Body of pancreas (tissue), 4 donors: Measurements from ENCODE around the gene MRM2. TPM values are rescaled to one million over a fixed set of nuclear protein-coding genes. Genes with fewer than 3 reads are reported as not detected.

Source experiments
- ATAC-seq: fragments of 150-250 bp; one replicate; pipeline ENCODE4 v1.9.1; 2016
- DNase-seq, 4 donors: peaks; one replicate each; pipeline ENCODE4 v3.0.0-alpha.2; 2019
- H3K27ac ChIP-seq, 4 donors: fragments of 200-600 bp; sonication (generic); 1 replicate in 3 of 4; 2 replicates in 1 of 4; pipeline versions ENCODE4 v1.5.1 to v1.6.1; 2016 to 2019; ENCODE audit warnings: mild to moderate bottlenecking in 1 of 4, mixed read lengths in 1 of 4, moderate library complexity in 1 of 4
- H3K27me3 ChIP-seq, 2 donors: fragments of 200-600 bp; sonication (generic); one replicate each; pipeline ENCODE4 v1.6.0; 2016; ENCODE audit warnings: mild to moderate bottlenecking in 1 of 2
- H3K36me3 ChIP-seq, 2 donors: fragments of 200-600 bp; sonication (generic); replicated peaks in 1 of 2; 2 replicates each; pipeline ENCODE4 v1.5.1; 2016; ENCODE audit warnings: low read depth in 2 of 2; ENCODE audit not compliant: insufficient read depth in 1 of 2
- H3K4me1 ChIP-seq: fragments of 200-600 bp; sonication (generic); one replicate; pipeline ENCODE4 v1.6.0; 2016
- H3K4me3 ChIP-seq, 2 donors: fragments of 200-600 bp; sonication (generic); 1 replicate in 1 of 2; 2 replicates in 1 of 2; pipeline ENCODE4 v1.5.1; 2016 to 2019
- H3K9me3 ChIP-seq, 3 donors: fragments of 200-600 bp; sonication (generic); 1 replicate in 2 of 3; 2 replicates in 1 of 3; pipeline ENCODE4 v1.5.1; 2016
- CTCF ChIP-seq, 7 experiments: fragments of 450-650 bp in 4 of 7; fragments of 200-600 bp in 3 of 7; sonication (generic) in 3 of 7; IDR thresholded peaks; one replicate each; pipeline ENCODE4 v1.5.1; 2016 to 2019; ENCODE audit warnings: antibody characterized with exemption in 7 of 7
- POLR2A ChIP-seq, 3 donors: fragments of 450-650 bp; IDR thresholded peaks; one replicate each; pipeline ENCODE4 v1.6.1; 2016; ENCODE audit warnings: antibody characterized with exemption in 3 of 3, mild to moderate bottlenecking in 2 of 3
- WGBS, 2 donors: methylation state at CpG; one replicate each; pipeline ENCODE4 v1.1.5; 2017; 5-methylcytosine and 5-hydroxymethylcytosine counted together
- intact Hi-C: fragments of 100-400 bp; cut with DNase I; formaldehyde crosslinking; loops from one replicate; pipeline ENCODE4 v1.15.1; 2023
- total RNA-seq, 2 donors: library from RNA; depleted of rRNA; stranded (reverse); fragments of >200 nt; gene quantifications; one replicate each; pipeline ENCODE4 v1.1.0, GENCODE V29; 2016

MRM2 gene
- total RNA-seq, 2 donors from 2014 or later, result 7.6 to 8.8 TPM

- Histone ChIP-seq H3K9me3 (no peaks in the 10 kb centered on the region), H3K4me3 (no peak overlapping the region), H3K27me3 (no peaks in the 10 kb centered on the region), H3K36me3 (no peaks in the 10 kb centered on the region), H3K27ac (no peak overlapping the region), H3K4me1 (no peaks in the 10 kb centered on the region)
- intact Hi-C loops, result no loop called here
- ATAC-seq (no peak), DNase-seq (no peak)
- 86 to 100% methylated on average over 2 to 7 of the region's 7 CpGs for WGBS, 2 donors
- TF ChIP-seq POLR2A (IDR thresholded peaks at IDR 0.05) (no peak), CTCF (IDR thresholded peaks at IDR 0.05) (no peak)
Observed at GRCh38 chr7:2274666-2275065, 32.7 kb upstream of the MRM2 start.

GRCh38 chr7:2273866-2274265 lies 31.9 kb upstream of the MRM2 start:
- no peak overlapping the region for H3K27ac ChIP-seq
- no peak for DNase-seq
- intact Hi-C loops, result no loop called here
- H3K4me1 ChIP-seq, result no peaks in the 10 kb centered on the region
- ATAC-seq, result no peak
- H3K36me3 ChIP-seq, result no peaks in the 10 kb centered on the region
- no peak overlapping the region for H3K4me3 ChIP-seq
- no peaks in the 10 kb centered on the region for H3K27me3 ChIP-seq
- TF ChIP-seq POLR2A (IDR thresholded peaks at IDR 0.05), result no peak
- TF ChIP-seq CTCF (IDR thresholded peaks at IDR 0.05), result no peak
- H3K9me3 ChIP-seq, result no peaks in the 10 kb centered on the region
- WGBS, 2 donors, result 95% methylated on average over 13 to 20 of the region's 20 CpGs

GRCh38 chr7:2272031-2272430 lies 30.0 kb upstream of the MRM2 start:
- Histone ChIP-seq H3K27me3 (no peaks in the 10 kb centered on the region), H3K27ac (no peak overlapping the region), H3K36me3 (no peaks in the 10 kb centered on the region), H3K4me1 (no peaks in the 10 kb centered on the region), H3K9me3 (no peaks in the 10 kb centered on the region), H3K4me3 (no peak overlapping the region)
- intact Hi-C loops, result no loop called here
- DNase-seq, result no peak
- 87 to 90% methylated on average over 6 to 8 of the region's 9 CpGs for WGBS, 2 donors
- no peak for TF ChIP-seq POLR2A (IDR thresholded peaks at IDR 0.05)
- no peak for TF ChIP-seq CTCF (IDR thresholded peaks at IDR 0.05)
- ATAC-seq, result no peak

GRCh38 chr7:2271273-2272026 lies 29.4 kb upstream of the MRM2 start:
- ATAC-seq (no peak), DNase-seq (no peak)
- WGBS, 2 donors, result 78 to 90% methylated on average over 9 to 27 of the region's 27 CpGs
- H3K36me3 ChIP-seq, result no peaks in the 10 kb centered on the region
- H3K4me1 ChIP-seq, result no peaks in the 10 kb centered on the region
- TF ChIP-seq POLR2A (IDR thresholded peaks at IDR 0.05), result no peak
- no peak for TF ChIP-seq CTCF (IDR thresholded peaks at IDR 0.05)
- H3K27me3 ChIP-seq, result no peaks in the 10 kb centered on the region
- no peak overlapping the region for H3K27ac ChIP-seq
- H3K9me3 ChIP-seq, result no peaks in the 10 kb centered on the region
- intact Hi-C loops, result no loop called here
- H3K4me3 ChIP-seq, result no peak overlapping the region

GRCh38 chr7:2270495-2270894 lies 28.5 kb upstream of the MRM2 start:
- Histone ChIP-seq H3K27me3 (no peaks in the 10 kb centered on the region), H3K9me3 (no peaks in the 10 kb centered on the region), H3K27ac (no peak overlapping the region), H3K36me3 (no peaks in the 10 kb centered on the region), H3K4me3 (no peak overlapping the region), H3K4me1 (no peaks in the 10 kb centered on the region)
- DNase-seq (no peak), ATAC-seq (no peak)
- WGBS, 2 donors, result 80 to 82% methylated on average over 3 to 8 of the region's 8 CpGs
- no peak for TF ChIP-seq POLR2A (IDR thresholded peaks at IDR 0.05)
- no peak for TF ChIP-seq CTCF (IDR thresholded peaks at IDR 0.05)
- intact Hi-C loops, result no loop called here
